ENCODE measurements around the gene GPR137B.

DNA sequence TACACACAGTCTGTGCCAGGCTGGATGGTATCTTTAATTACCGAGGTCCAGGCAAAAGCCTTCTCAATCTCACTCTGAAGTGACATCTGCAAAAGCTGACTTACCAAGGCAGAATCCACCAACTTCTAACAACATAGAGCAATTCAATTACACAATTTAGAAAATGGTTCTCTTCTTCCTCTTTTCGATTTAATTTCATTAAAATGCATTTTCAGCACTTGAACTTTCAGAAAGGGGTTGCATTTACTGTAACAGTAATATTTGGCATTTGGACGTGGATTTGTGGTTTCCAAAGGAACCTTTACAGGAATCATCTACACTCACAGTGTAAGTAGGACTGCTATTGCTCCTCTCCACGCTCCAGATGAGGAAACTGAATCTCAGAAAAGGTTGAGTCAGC lies 86.1 kb downstream of the GPR137B start:
- TF ChIP-seq, protein P1, sequence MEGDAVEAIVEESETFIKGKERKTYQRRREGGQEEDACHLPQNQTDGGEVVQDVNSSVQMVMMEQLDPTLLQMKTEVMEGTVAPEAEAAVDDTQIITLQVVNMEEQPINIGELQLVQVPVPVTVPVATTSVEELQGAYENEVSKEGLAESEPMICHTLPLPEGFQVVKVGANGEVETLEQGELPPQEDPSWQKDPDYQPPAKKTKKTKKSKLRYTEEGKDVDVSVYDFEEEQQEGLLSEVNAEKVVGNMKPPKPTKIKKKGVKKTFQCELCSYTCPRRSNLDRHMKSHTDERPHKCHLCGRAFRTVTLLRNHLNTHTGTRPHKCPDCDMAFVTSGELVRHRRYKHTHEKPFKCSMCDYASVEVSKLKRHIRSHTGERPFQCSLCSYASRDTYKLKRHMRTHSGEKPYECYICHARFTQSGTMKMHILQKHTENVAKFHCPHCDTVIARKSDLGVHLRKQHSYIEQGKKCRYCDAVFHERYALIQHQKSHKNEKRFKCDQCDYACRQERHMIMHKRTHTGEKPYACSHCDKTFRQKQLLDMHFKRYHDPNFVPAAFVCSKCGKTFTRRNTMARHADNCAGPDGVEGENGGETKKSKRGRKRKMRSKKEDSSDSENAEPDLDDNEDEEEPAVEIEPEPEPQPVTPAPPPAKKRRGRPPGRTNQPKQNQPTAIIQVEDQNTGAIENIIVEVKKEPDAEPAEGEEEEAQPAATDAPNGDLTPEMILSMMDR (IDR thresholded peaks at IDR 0.05), result no peak
- TF ChIP-seq POLR2A (IDR thresholded peaks at IDR 0.05), result no peak
- TF ChIP-seq POLR2AphosphoS5 (IDR thresholded peaks at IDR 0.05), result no peak
